Ovary (tissue), 9 donors: ENCODE data around the gene NUBPL. TPM values are rescaled to one million over a fixed set of nuclear protein-coding genes. Genes with fewer than 3 reads are reported as not detected.

Source experiments
- DNase-seq, 5 donors: peaks; one replicate each; pipeline ENCODE4 v3.0.0-alpha.2; 2019 to 2020
- H3K27ac ChIP-seq, 2 donors: fragments of 200-600 bp; one replicate each; pipeline versions ENCODE4 v1.5.1 to v1.8.0; 2019 to 2022
- H3K27me3 ChIP-seq: fragments of 200-600 bp; one replicate; pipeline ENCODE4 v1.8.0; 2022
- H3K36me3 ChIP-seq: fragments of 200-600 bp; sonication (generic); one replicate; pipeline ENCODE4 v1.5.1; 2019
- H3K4me1 ChIP-seq: one replicate; pipeline ENCODE4 v1.8.1; 2013; ENCODE audit warnings: mild to moderate bottlenecking, moderate library complexity; ENCODE audit not compliant: insufficient read depth
- H3K4me3 ChIP-seq: fragments of 200-600 bp; sonication (generic); one replicate; pipeline ENCODE4 v1.5.1; 2017
- H3K9me3 ChIP-seq, 2 donors: fragments of 200-600 bp in 1 of 2; sonication (generic) in 1 of 2; one replicate each; pipeline versions ENCODE4 v1.5.1 to v1.8.1; 2013 to 2019; ENCODE audit warnings: mild to moderate bottlenecking in 1 of 2, moderate library complexity in 1 of 2
- EP300 ChIP-seq: sonication (generic); formaldehyde crosslinking; IDR thresholded peaks from one replicate; pipeline ENCODE4 v1.6.1; 2017; ENCODE audit warnings: antibody characterized with exemption
- POLR2A ChIP-seq: fragments of 450-650 bp; IDR thresholded peaks from one replicate; pipeline ENCODE4 v1.6.1; 2017; ENCODE audit warnings: antibody characterized with exemption, mild to moderate bottlenecking, moderate library complexity
- WGBS, 3 donors: extraction: QIAGEN DNeasy Blood & Tissue Kit in 1 of 3; methylation state at CpG; one replicate each; pipeline versions ENCODE4 v1.1.5 to v1.1.7; 2013 to 2017; 5-methylcytosine and 5-hydroxymethylcytosine counted together
- intact Hi-C, 4 donors: fragments of 100-400 bp; cut with DNase I; formaldehyde crosslinking; loops; one replicate each; pipeline versions ENCODE4 v1.11.0 to v1.15.1; 2022 to 2023
- polyA plus RNA-seq, 2 donors: library from polyadenylated mRNA; stranded (reverse); fragments of 200-250 nt in 1 of 2; fragments of 350-450 nt in 1 of 2; fragmentation: Illumina TruSeq in 1 of 2; extraction: RNeasy Lipid Tissue Mini Kit (QIAGEN cat#74804) in 1 of 2; gene quantifications; one replicate each; pipeline ENCODE4 v1.2.3, GENCODE V29; 2013 to 2014
- total RNA-seq, 7 donors: library from RNA; depleted of rRNA in 2 of 7; stranded (reverse); fragments of >200 nt in 2 of 7; fragmentation: NEBNext Ultra II Directional in 3 of 7; extraction: Animal tissue kit (Norgen Biotek cat#: 25700) in 3 of 7; gene quantifications; one replicate each; pipeline versions ENCODE4 v1.1.0 to v1.2.4, GENCODE V29; 2016 to 2023
- TF ChIP-seq, protein P1 (sequence below), 3 donors: fragments of 450-650 bp in 2 of 3; fragments of 200-600 bp in 1 of 3; IDR thresholded peaks; one replicate each; pipeline versions ENCODE4 v1.5.1 to v1.8.0; 2016 to 2022; ENCODE audit warnings: antibody characterized with exemption in 3 of 3, mild to moderate bottlenecking in 1 of 3
- donor health status: DM: no; HTN: no; CAD: no; lungs with moderate emphysema.
- donor health status: DM: no; HTN: no; CAD: no.
- donor health status: Bipolar disorder and iron deficiency.
- donor health status: DM: yes; HTN: yes; CAD: no.
- donor health status: DM: no; HTN: no; CAD: no.
- donor health status: DM: yes; HTN: yes; CAD: no.

The NUBPL gene
- total and polyA plus RNA-seq, 9 donors = 5.8 to 17.6 (median 14.0) TPM

DNA sequence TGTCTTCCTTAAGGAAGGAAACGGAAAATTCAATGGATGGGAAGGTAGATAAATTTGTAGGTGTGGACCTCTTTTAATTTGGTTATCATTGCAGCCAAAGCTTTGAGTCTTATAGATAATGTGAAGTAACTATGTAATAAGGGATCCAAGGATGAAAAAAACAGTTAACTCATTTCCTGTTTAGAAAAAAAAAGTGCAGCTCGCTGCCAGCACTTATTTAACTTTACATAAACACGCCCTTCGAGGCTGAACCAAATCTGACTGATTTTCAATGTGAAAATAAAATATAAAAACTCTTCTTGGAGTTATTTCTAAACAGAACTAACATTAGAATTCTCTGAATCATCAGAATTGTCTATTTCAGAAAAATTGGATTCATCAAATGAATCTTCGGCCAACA lies 7.0 kb downstream of the NUBPL start:
- intact Hi-C loops = no loop called here
- H3K36me3 ChIP-seq = no peaks in the 10 kb centered on the region
- 22 to 38% (median 28%) methylated on average over 5 of the region's 5 CpGs for WGBS, 3 donors
- peak overlapping the region in 1 of 2 donors; percentile 33 for H3K27ac ChIP-seq
- no peaks in the 10 kb centered on the region for H3K27me3 ChIP-seq
- H3K9me3 ChIP-seq = no peaks in the 10 kb centered on the region
- DNase-seq = no peak
- no peaks in the 10 kb centered on the region for H3K4me1 ChIP-seq
- TF ChIP-seq EP300 = no peak
- TF ChIP-seq, protein P1, sequence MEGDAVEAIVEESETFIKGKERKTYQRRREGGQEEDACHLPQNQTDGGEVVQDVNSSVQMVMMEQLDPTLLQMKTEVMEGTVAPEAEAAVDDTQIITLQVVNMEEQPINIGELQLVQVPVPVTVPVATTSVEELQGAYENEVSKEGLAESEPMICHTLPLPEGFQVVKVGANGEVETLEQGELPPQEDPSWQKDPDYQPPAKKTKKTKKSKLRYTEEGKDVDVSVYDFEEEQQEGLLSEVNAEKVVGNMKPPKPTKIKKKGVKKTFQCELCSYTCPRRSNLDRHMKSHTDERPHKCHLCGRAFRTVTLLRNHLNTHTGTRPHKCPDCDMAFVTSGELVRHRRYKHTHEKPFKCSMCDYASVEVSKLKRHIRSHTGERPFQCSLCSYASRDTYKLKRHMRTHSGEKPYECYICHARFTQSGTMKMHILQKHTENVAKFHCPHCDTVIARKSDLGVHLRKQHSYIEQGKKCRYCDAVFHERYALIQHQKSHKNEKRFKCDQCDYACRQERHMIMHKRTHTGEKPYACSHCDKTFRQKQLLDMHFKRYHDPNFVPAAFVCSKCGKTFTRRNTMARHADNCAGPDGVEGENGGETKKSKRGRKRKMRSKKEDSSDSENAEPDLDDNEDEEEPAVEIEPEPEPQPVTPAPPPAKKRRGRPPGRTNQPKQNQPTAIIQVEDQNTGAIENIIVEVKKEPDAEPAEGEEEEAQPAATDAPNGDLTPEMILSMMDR (IDR thresholded peaks at IDR 0.05) = no peak
- TF ChIP-seq POLR2A = no peak
- H3K4me3 ChIP-seq = no peak overlapping the region

DNA sequence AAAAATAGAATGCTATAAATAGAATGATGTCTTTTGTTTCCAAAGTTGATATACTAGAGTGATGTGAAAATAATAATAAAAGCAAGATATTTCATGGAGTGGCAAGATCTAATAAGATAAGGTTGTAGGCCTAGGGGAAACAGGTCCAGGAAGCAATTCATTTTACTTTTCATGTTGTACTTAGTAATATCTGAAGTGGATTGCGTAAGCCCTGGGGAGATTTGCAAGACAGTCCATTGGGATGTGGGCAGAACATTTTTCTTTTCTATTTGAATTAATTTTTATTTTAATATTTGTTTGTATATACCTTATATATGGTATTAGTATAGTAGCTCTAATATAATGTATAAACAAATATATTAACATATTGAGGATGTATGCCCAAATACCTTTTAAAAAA lies 7.5 kb downstream of the NUBPL start:
- H3K4me3 ChIP-seq = no peak overlapping the region
- no peak for DNase-seq
- H3K27me3 ChIP-seq = no peaks in the 10 kb centered on the region
- H3K9me3 ChIP-seq = no peaks in the 10 kb centered on the region
- H3K27ac ChIP-seq = no peak overlapping the region
- intact Hi-C loops = no loop called here
- WGBS, 3 donors = 93 to 97% (median 94%) methylated on average over 1 of the region's 1 CpG
- TF ChIP-seq, protein P1 (IDR thresholded peaks at IDR 0.05) = no peak
- TF ChIP-seq EP300 (no peak), POLR2A (no peak)
- H3K36me3 ChIP-seq = no peaks in the 10 kb centered on the region
- H3K4me1 ChIP-seq = no peaks in the 10 kb centered on the region

GRCh38 chr14:31572955-31573354 lies 11.8 kb downstream of the NUBPL start:
- WGBS, 3 donors = 93% methylated on average over 2 of the region's 2 CpGs
- intact Hi-C loops = no loop called here
- peaks cover 3% of the 10 kb centered on the region for H3K4me1 ChIP-seq
- DNase-seq = no peak
- H3K36me3 ChIP-seq = no peaks in the 10 kb centered on the region
- H3K27ac ChIP-seq = no peak overlapping the region
- H3K27me3 ChIP-seq = no peaks in the 10 kb centered on the region
- no peaks in the 10 kb centered on the region for H3K9me3 ChIP-seq
- no peak overlapping the region for H3K4me3 ChIP-seq
- TF ChIP-seq EP300 (no peak), POLR2A (no peak)
- TF ChIP-seq, protein P1 (IDR thresholded peaks at IDR 0.05) = no peak

DNA sequence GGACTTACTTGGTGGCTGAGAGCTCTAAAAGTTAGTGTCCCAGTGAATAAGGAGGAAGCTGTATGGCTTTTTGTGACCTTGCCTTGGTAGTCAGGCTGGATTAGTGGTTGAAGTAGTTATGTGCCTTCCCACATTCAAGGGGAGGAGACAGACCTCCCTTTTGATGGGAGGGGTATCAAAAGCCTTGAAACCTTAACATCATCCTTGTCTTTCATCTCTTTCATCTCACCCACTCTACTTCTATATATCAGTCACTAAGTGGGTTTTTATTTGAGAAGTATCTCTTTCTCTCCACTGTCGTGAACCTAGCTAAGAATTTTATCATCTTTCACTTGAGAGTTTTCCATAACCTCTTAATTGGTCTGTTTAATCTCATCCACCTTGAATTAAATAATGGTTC lies 15.7 kb downstream of the NUBPL start:
- TF ChIP-seq EP300 (no peak), POLR2A (no peak)
- TF ChIP-seq, protein P1 (IDR thresholded peaks at IDR 0.05) = no peak
- Histone ChIP-seq H3K4me1 (peaks cover 6% of the 10 kb centered on the region), H3K36me3 (no peaks in the 10 kb centered on the region), H3K9me3 (no peaks in the 10 kb centered on the region), H3K27me3 (no peaks in the 10 kb centered on the region), H3K4me3 (no peak overlapping the region), H3K27ac (no peak overlapping the region)
- 95 to 98% (median 97%) methylated on average over 1 of the region's 1 CpG for WGBS, 3 donors
- no peak for DNase-seq
- intact Hi-C loops = no loop called here

DNA sequence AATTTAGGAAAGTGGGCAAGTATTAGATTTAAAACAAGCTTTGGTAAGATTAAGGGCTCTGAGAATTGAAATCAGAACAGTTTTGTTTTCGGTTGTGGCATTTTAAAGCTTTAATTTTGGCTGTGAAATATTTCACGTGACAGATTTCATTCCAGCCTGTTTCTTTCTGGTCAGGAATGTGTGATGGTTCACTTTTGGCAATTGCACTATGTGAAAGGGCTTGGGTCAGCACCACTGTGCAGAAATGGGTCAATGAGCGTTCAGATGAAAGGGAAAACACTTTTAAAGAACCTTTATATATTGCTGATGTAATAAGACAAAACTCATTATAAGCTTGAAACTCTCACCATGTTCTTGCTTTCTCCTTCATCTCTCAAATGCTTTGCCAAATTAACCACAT lies 17.1 kb downstream of the NUBPL start:
- Histone ChIP-seq H3K4me1 (peaks cover 6% of the 10 kb centered on the region), H3K36me3 (no peaks in the 10 kb centered on the region), H3K4me3 (no peak overlapping the region), H3K27ac (peak overlapping the region in 1 of 2 donors; percentile 48), H3K27me3 (no peaks in the 10 kb centered on the region), H3K9me3 (no peaks in the 10 kb centered on the region)
- no peak for DNase-seq
- TF ChIP-seq, protein P1 (IDR thresholded peaks at IDR 0.05) = no peak
- TF ChIP-seq POLR2A (no peak), EP300 (no peak)
- intact Hi-C loops = no loop called here
- WGBS, 3 donors = 3 to 12% (median 5%) methylated on average over 3 of the region's 3 CpGs
